ENCODE data around the gene C1QTNF3.

GRCh38 chr5:34040472-34040871, 2.5 kb downstream of the C1QTNF3 start:
- TF ChIP-seq EZH2phosphoT487 (conservative IDR thresholded peaks at IDR 0.05; ENCODE audit: low read length) (no peak), CTCF (IDR thresholded peaks at IDR 0.05; ENCODE audit: insufficient read depth, low read length, poor library complexity, severe bottlenecking) (no peak)
